Measurements from ENCODE around the gene TBC1D1. TPM values are rescaled to one million over a fixed set of nuclear protein-coding genes. Genes with fewer than 3 reads are reported as not detected.

Gene TBC1D1
- total and polyA plus RNA-seq, 2 of the 8 experiments (the other 6 are each of a cell fraction or from before 2014, with no cell fraction given) = 96.9 to 162 TPM

DNA sequence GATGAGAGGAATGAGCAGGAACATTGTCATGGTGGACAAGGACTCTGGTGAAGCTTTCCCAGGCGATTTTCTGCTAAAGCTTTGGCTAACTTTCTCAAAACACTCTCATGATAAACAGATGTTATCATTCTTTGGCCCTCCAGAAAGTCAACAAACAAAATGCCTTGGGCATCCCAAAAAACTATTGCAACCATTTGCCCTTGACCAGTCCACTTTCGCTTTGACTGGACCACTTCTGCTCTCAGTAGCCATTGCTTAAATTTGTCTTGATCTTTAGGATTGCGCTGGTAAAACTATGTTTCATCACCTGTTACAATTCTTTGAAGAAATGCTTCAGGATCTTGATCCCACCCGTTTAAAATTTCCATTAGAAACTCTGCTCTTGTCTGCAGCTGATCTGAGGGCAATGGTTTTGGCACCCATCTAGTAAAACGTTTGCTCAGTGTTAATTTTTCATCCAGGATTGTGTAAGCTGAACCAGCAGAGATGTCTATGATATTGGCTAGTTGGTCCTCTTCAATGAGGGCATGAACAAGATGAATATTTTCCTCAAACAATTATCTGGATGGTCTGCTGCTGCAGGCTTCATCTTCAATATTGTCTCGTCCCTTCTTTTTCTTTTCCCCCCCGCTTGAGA lies 14.8 kb downstream of the TBC1D1 start:
- no peak overlapping the region for H2AFZ ChIP-seq (ENCODE audit: low read length)
- no peaks in the 10 kb centered on the region for H3K36me3 ChIP-seq (ENCODE audit: control insufficient read depth in 2 of 4, insufficient read depth in 4 of 4, low read length in 3 of 4)
- no peak overlapping the region for H2BK15ac ChIP-seq (ENCODE audit: low read length)
- H3K4me2 ChIP-seq (ENCODE audit: insufficient read depth in 1 of 2, low read depth in 2 of 2, low read length in 2 of 2) = no peak overlapping the region
- no peak overlapping the region for H3K27ac ChIP-seq (ENCODE audit: low read depth, low read length)
- ChIA-PET CTCF (ENCODE audit: partially characterized antibody) (no interaction called here), POLR2A (ENCODE audit: partially characterized antibody) (no interaction called here)
- no peak overlapping the region for H3K4ac ChIP-seq (replicated peaks; ENCODE audit: insufficient read length, low read depth, low read length)
- no peak for FAIRE-seq
- H3K79me1 ChIP-seq (ENCODE audit: low read depth, low read length) = no peaks in the 10 kb centered on the region
- H3K4me3 ChIP-seq (ENCODE audit: extremely low read depth in 1 of 4, insufficient read depth in 2 of 4, low read depth in 3 of 4, low read length in 4 of 4) = no peak overlapping the region
- no peaks in the 10 kb centered on the region for H3K27me3 ChIP-seq (replicated peaks in 1 of 4; ENCODE audit: control insufficient read depth in 3 of 4, extremely low read depth in 1 of 4, insufficient read depth in 3 of 4, low read length in 3 of 4)
- no peak overlapping the region for H4K8ac ChIP-seq (ENCODE audit: extremely low read depth, insufficient read depth, low read length)
- TF ChIP-seq RNF2 (IDR thresholded peaks at IDR 0.05; ENCODE audit: borderline replicate concordance, low read depth, low read length, missing control alignments, poor library complexity, severe bottlenecking) (no peak), KDM1A (IDR thresholded peaks at IDR 0.05; ENCODE audit: borderline replicate concordance, low read length) (no peak), TBP (IDR thresholded peaks at IDR 0.05; ENCODE audit: low read depth, low read length) (no peak), POLR2A (IDR thresholded peaks at IDR 0.05; ENCODE audit: control extremely low read depth in 1 of 2, low read depth in 2 of 2, low read length in 2 of 2) (no peak), RXRA (IDR thresholded peaks at IDR 0.05; ENCODE audit: insufficient read depth, low read depth, low read length) (no peak)
- no peak overlapping the region for H4K5ac ChIP-seq (ENCODE audit: insufficient read length, low read depth, low read length)
- H3K4me1 ChIP-seq (replicated peaks in 1 of 4; ENCODE audit: control insufficient read depth in 3 of 4, insufficient read depth in 4 of 4, low read length in 3 of 4) = peaks cover 0 to 7% (median 1%) of the 10 kb centered on the region in 4 experiments; a peak in 5 of 7 replicates
- H2BK20ac ChIP-seq (ENCODE audit: low read length) = no peak overlapping the region
- no peaks in the 10 kb centered on the region for H4K20me1 ChIP-seq (replicated peaks in 1 of 2; ENCODE audit: control insufficient read depth in 1 of 2, insufficient read depth in 2 of 2, low read length in 2 of 2)
- no peak overlapping the region for H3K56ac ChIP-seq (replicated peaks; ENCODE audit: insufficient read length, low read depth, low read length)
- 84% methylated on average over 7 of the region's 7 CpGs; no CpG with 5 or more reads in 1 of the 2 experiments for WGBS, 2 experiments (ENCODE audit: extremely low coverage in 1 of 2, insufficient coverage in 1 of 2, insufficient read length in 1 of 2, insufficient replicate concordance in 2 of 2, low coverage in 1 of 2, low lambda C conversion rate in 2 of 2, missing lambda C conversion rate in 1 of 2)
- no peaks in the 10 kb centered on the region for H3K9me3 ChIP-seq (ENCODE audit: insufficient read depth in 2 of 2, low read depth in 1 of 2, low read length in 1 of 2)
- no peak overlapping the region for H2BK120ac ChIP-seq (replicated peaks; ENCODE audit: low read depth, low read length)
- H2BK5ac ChIP-seq (ENCODE audit: low read depth, low read length) = no peak overlapping the region
- no peak overlapping the region for H3K23ac ChIP-seq (ENCODE audit: insufficient read length)
- no peak overlapping the region for H3K14ac ChIP-seq (ENCODE audit: insufficient read length)
- DNase-seq (ENCODE audit: low read depth in 1 of 2, low spot score in 2 of 2) = no peak
- no peaks in the 10 kb centered on the region for H3K79me2 ChIP-seq (ENCODE audit: control insufficient read depth in 1 of 2, insufficient read depth in 2 of 2, low read length in 2 of 2)
- no peaks in the 10 kb centered on the region for H3K23me2 ChIP-seq (ENCODE audit: low read depth, low read length)
- no peak overlapping the region for H3K18ac ChIP-seq (ENCODE audit: extremely low read depth, low read length)
- H2BK12ac ChIP-seq (ENCODE audit: low read depth, low read length) = no peak overlapping the region
- no peak overlapping the region for H4K91ac ChIP-seq (replicated peaks; ENCODE audit: insufficient read length, low read length)
- H2AK5ac ChIP-seq (ENCODE audit: low read depth, low read length) = no peak overlapping the region
- H3K9ac ChIP-seq (replicated peaks in 1 of 4; ENCODE audit: extremely low read depth in 1 of 4, low read depth in 3 of 4, low read length in 3 of 4) = no peak overlapping the region
